Esophagus squamous epithelium (tissue), 5 donors: ENCODE measurements around the gene DOK3. TPM values are rescaled to one million over a fixed set of nuclear protein-coding genes. Genes with fewer than 3 reads are reported as not detected.
"Not testable (repeated sequence)": the region's sequence is repeated elsewhere in the genome, so short reads cannot be mapped to it uniquely, and the experiment has no call there.

ENCODE experiments used
- DNase-seq: peaks from one replicate; lab custom pipeline; 2025; lab: John Stamatoyannopoulos, UW
- H3K27ac ChIP-seq, 4 donors: fragments of 200-600 bp; sonication (generic); one replicate each; pipeline ENCODE4 v1.5.1; 2016 to 2019; ENCODE audit warnings: mild to moderate bottlenecking in 1 of 4
- H3K27me3 ChIP-seq, 4 donors: fragments of 200-600 bp; sonication (generic); 1 replicate in 3 of 4; 2 replicates in 1 of 4; pipeline versions ENCODE4 v1.5.1 to v1.6.0; 2017 to 2021; ENCODE audit warnings: antibody characterized with exemption in 1 of 4
- H3K36me3 ChIP-seq, 3 donors: fragments of 200-600 bp; sonication (generic); one replicate each; pipeline ENCODE4 v1.5.1; 2016 to 2019
- H3K4me1 ChIP-seq, 3 donors: fragments of 200-600 bp; sonication (generic); one replicate each; pipeline ENCODE4 v1.5.1; 2017 to 2019
- H3K4me3 ChIP-seq, 4 donors: fragments of 200-600 bp; sonication (generic); 1 replicate in 3 of 4; 2 replicates in 1 of 4; pipeline ENCODE4 v1.5.1; 2016 to 2019; ENCODE audit warnings: mild to moderate bottlenecking in 2 of 4, moderate library complexity in 1 of 4
- H3K9me3 ChIP-seq, 3 donors: fragments of 200-600 bp; sonication (generic); one replicate each; pipeline ENCODE4 v1.5.1; 2016 to 2019
- POLR2A ChIP-seq, 4 donors: fragments of 450-650 bp; IDR thresholded peaks; one replicate each; pipeline ENCODE4 v1.6.1; 2017; ENCODE audit warnings: antibody characterized with exemption in 4 of 4, mild to moderate bottlenecking in 4 of 4, moderate library complexity in 3 of 4
- WGBS, 2 donors: methylation state at CpG; one replicate each; pipeline ENCODE4 v1.1.5; 2018; 5-methylcytosine and 5-hydroxymethylcytosine counted together
- intact Hi-C: fragments of 100-400 bp; cut with DNase I; formaldehyde crosslinking; loops from one replicate; pipeline ENCODE4 v1.15.0; 2022
- total RNA-seq, 4 donors: library from RNA; depleted of rRNA; stranded (reverse); fragments of >200 nt; gene quantifications; one replicate each; pipeline ENCODE4 v1.1.0, GENCODE V29; 2016
- TF ChIP-seq, protein P1 (sequence below), 6 experiments: fragments of 450-650 bp in 4 of 6; fragments of 200-600 bp in 2 of 6; sonication (generic) in 2 of 6; IDR thresholded peaks; one replicate each; pipeline ENCODE4 v1.5.1; 2016 to 2019; ENCODE audit warnings: antibody characterized with exemption in 6 of 6, mild to moderate bottlenecking in 4 of 6, moderate library complexity in 4 of 6
- donor health status: DM: yes; HTN: yes; CAD: no.

Gene DOK3
- total RNA-seq, 4 donors from 2014 or later, result 2.4 to 7.2 (median 4.4) TPM

DNA sequence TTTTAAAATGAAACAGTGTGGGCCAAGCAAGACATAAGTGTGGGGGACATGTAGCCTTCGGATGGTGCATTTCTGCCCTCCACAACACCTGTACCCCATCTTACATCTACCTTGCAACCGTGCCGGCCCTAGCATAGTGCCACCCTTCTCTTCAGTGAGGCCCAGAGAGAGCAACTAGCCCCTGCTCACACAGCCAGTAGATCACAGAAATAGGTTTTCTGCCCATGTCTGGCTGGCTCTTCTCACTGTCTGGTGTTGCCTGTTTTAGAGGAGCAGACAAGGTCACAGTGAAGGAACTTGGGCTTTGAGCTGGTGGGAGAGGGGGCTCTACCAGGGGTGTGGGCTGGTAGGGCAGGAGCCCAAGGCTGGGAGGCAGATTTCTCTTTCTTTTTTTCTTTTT lies 23.4 kb downstream of the DOK3 start:
- TF ChIP-seq POLR2A (IDR thresholded peaks at IDR 0.05), result no peak
- TF ChIP-seq, protein P1, sequence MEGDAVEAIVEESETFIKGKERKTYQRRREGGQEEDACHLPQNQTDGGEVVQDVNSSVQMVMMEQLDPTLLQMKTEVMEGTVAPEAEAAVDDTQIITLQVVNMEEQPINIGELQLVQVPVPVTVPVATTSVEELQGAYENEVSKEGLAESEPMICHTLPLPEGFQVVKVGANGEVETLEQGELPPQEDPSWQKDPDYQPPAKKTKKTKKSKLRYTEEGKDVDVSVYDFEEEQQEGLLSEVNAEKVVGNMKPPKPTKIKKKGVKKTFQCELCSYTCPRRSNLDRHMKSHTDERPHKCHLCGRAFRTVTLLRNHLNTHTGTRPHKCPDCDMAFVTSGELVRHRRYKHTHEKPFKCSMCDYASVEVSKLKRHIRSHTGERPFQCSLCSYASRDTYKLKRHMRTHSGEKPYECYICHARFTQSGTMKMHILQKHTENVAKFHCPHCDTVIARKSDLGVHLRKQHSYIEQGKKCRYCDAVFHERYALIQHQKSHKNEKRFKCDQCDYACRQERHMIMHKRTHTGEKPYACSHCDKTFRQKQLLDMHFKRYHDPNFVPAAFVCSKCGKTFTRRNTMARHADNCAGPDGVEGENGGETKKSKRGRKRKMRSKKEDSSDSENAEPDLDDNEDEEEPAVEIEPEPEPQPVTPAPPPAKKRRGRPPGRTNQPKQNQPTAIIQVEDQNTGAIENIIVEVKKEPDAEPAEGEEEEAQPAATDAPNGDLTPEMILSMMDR (IDR thresholded peaks at IDR 0.05), result no peak
- peaks cover 19 to 88% (median 24%) of the 10 kb centered on the region in 3 donors for H3K36me3 ChIP-seq
- intact Hi-C loops, result no loop called here
- no peak for DNase-seq
- no peak overlapping the region for H3K4me3 ChIP-seq
- 88 to 92% methylated on average over 3 of the region's 3 CpGs for WGBS, 2 donors
- H3K9me3 ChIP-seq, result no peaks in the 10 kb centered on the region
- H3K4me1 ChIP-seq, result peaks cover 0 to 23% (median 0%) of the 10 kb centered on the region in 3 donors
- H3K27me3 ChIP-seq, result no peaks in the 10 kb centered on the region
- no peak overlapping the region for H3K27ac ChIP-seq

DNA sequence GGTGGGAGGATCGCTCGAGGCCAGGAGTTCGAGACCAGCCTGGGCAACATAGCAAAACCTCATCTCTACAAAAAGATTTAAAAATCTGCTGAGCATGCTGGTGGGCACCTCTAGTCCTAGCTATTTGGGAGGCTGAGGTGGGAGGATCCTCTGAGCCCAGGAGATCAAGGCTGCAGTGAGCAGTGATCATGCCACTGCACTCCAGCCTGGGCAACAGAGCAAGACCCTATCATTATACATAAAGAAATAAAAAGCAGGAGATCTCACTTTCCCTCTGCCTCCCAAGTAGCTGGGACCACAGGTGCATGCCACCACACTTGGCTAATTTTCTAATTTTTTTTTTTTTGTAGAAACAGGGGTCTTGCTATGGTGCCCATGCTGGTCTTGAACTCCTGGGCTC lies 23.9 kb downstream of the DOK3 start:
- WGBS, 2 donors, result no CpG with 5 or more reads among the region's 3 CpGs
- DNase-seq, H3K9me3 ChIP-seq, H3K27me3 ChIP-seq, intact Hi-C loops, H3K4me3 ChIP-seq: not testable (repeated sequence)
- Histone ChIP-seq H3K4me1 (peaks cover 0 to 23% (median 0%) of the 10 kb centered on the region in 3 donors), H3K36me3 (peaks cover 16 to 83% (median 24%) of the 10 kb centered on the region in 3 donors), H3K27ac (peak overlapping the region in 1 of 4 donors; percentile 3)

DNA sequence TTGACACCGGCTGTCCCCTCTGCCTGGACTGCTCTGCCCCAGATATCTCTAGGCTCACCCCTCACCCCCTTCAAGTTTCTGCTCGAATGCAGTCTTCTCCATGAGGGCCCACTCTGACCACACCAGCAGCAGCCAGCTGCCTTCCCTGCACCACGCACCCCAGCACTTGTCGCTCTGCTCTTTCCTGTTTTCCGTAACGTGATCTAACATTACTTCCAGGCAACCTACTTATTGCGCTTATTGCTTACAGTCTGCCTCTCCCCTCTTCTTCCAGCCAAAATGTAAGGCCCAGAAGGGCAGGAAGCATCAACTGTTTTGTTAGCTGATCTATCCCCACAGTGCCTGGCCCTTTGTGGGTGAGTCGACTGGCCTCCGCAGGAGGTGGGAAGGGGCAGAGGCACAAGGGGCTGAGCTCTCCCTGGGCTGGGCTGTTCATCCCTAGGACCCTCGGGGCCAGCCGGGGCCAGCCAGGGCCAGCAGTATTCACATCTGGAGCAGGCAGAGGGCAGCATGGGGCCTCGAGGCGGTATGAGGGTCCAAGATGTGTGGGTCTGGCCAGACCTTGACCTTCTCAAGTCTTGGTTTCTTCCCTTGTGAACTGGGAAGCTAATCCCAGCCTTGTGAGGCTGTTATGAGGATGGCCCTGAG lies 24.6 kb downstream of the DOK3 start:
- TF ChIP-seq, protein P1 (IDR thresholded peaks at IDR 0.05), result no peak
- TF ChIP-seq POLR2A (IDR thresholded peaks at IDR 0.05), result no peak
- H3K27me3 ChIP-seq, result no peaks in the 10 kb centered on the region
- 74 to 79% methylated on average over 7 to 12 of the region's 13 CpGs for whole genome bisulfite sequencing, 2 donors

DNA sequence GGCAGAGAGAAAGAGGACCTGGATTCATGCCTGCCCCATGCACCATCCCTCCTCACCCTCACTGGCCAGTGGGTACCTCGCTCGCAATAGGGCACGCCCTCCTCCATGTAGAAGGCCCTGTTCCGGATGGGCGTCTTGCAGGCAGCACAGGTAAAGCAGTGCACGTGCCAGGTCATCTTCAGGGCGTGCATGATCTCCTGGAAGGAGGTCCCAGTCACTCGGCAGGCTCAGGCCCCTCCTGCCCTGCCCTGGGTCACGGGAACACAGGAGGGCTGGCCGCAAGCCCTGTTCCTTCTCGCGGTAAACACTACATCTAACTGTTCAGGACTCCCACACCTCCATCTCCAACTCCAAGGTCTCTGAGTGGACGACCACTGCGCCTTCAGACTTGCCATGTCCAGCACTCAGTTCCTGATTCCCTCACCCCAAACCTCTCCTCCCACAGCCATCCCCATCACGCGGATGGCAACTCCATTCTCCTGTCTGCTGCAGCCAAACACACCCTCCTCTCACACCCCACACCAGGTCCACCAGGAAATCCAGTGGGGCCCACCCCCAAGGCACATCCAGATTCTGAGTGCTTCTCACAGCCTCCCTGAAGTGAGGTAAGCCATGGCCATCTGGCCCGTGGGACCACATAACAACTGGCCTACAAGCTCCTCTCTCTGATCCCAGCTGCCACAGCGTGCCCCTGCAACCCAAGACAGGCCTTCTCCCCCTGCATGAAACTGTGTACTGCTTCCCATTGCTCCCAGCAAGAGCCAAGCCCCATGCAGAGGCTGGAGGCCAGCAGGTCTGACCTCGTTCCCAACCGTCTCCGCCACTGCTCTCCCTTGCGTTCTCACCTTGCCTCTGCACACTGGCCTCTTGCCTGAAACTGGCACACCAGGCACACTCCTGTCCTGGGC lies 25.4 kb downstream of the DOK3 start:
- H3K4me1 ChIP-seq, result peaks cover 4 to 33% (median 10%) of the 10 kb centered on the region in 3 donors
- no peak for DNase-seq
- intact Hi-C loops, result no loop called here
- no peak overlapping the region for H3K4me3 ChIP-seq
- TF ChIP-seq, protein P1 (IDR thresholded peaks at IDR 0.05), result no peak
- TF ChIP-seq POLR2A (IDR thresholded peaks at IDR 0.05), result no peak
- H3K36me3 ChIP-seq, result peaks cover 15 to 68% (median 21%) of the 10 kb centered on the region in 3 donors
- WGBS, 2 donors, result 66 to 72% methylated on average over 14 to 15 of the region's 22 CpGs
- peak overlapping the region in 2 of 4 donors; percentile 4 to 19 for H3K27ac ChIP-seq
- H3K9me3 ChIP-seq, result no peaks in the 10 kb centered on the region
- no peaks in the 10 kb centered on the region for H3K27me3 ChIP-seq

More for the DNA sequence above, 24.6 kb downstream of the DOK3 start:
- DNase-seq, result no peak
- H3K4me3 ChIP-seq, result no peak overlapping the region
- H3K36me3 ChIP-seq, result peaks cover 15 to 76% (median 24%) of the 10 kb centered on the region in 3 donors
- H3K9me3 ChIP-seq, result no peaks in the 10 kb centered on the region
- peaks cover 0 to 25% (median 2%) of the 10 kb centered on the region in 3 donors for H3K4me1 ChIP-seq
- intact Hi-C loops, result no loop called here
- H3K27ac ChIP-seq, result peak overlapping the region in 1 of 4 donors; percentile 19

DNA sequence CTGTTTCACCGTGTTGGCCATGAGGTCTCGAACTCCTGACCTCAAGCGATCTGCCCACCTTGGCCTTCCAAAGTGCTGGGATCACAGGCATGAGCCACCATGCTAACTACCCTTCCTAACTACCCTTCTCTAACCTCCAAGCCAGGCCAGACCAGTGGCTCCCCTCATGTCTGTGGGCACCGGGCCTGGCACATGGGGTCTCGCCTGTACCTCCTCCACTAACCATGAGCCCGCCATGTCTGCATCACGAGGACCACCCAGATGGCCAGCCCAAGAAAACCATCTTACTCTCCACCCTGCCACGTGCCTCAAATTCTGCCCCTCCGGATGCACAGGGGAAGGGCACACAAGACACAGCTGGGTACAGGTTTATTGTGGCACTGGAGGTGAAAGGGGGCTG lies 26.6 kb downstream of the DOK3 start:
- Histone ChIP-seq H3K4me1 (peaks cover 11 to 45% (median 19%) of the 10 kb centered on the region in 3 donors), H3K27ac (peak overlapping the region in 1 of 4 donors; percentile 19), H3K36me3 (peaks cover 10 to 56% (median 12%) of the 10 kb centered on the region in 3 donors), H3K27me3 (no peaks in the 10 kb centered on the region), H3K4me3 (no peak overlapping the region), H3K9me3 (no peaks in the 10 kb centered on the region)
- intact Hi-C loops, result no loop called here
- TF ChIP-seq POLR2A (IDR thresholded peaks at IDR 0.05), result no peak
- TF ChIP-seq, protein P1 (IDR thresholded peaks at IDR 0.05), result no peak
- DNase-seq, result no peak
- WGBS, 2 donors, result 90 to 100% methylated on average over 3 of the region's 9 CpGs
